Measurements from ENCODE around the gene TTLL5.

Gene TTLL5

DNA sequence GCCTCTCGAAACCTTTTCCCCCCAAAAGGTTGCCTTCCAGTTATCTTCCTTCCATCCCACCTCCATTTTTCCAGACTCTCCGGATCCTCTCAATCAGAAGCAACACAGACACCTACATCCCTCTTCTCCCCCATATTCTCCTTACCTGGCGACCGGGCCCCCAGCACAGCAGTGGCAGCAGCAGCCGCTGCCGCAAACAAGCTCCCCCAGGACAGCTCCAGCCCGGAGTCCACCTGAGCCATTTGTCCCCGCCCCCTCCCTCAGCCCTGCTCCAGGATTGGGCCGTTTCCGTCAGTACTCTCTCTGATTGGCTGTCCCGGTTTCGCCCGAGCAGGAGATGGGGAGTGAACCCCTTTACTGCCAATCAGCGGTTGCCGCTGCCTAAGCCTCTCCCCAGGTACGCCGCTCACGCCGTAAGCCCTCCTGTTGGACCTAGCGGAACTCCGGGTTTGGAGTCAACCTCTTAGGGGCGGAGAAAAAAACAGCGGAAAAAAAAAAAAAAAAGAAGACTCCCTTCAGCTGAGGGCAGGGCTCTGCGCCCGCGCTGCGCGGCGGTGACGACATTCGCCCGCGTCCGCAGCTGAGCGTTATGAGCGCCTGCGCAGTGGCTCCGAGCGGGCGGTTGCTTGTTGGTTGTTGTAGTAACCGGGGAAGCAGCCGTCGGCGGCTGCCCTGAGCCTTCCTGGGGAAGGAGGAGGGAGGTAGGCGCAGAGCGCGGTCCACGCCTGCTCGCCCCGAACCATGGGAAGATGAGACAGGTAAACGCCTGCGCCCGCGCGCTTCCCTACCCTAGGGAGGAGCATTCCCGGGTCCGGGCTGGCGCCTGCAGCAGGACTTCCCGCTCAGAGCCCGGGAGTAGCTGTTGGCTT lies at the start of gene TTLL5, which contains the start of gene ERG28:
Gene TTLL5, plus strand, starts transcription at position 617 of the 869 bp plus-strand sequence. CDS start 1,904 bp downstream, outside the sequence.
Gene ERG28, minus strand, starts transcription at position 247 of the 869 bp plus-strand sequence. CDS start 3,374 bp downstream, outside the sequence.
- DNase-seq (ENCODE audit: low read depth, low spot score) = peak; percentile 100

DNA sequence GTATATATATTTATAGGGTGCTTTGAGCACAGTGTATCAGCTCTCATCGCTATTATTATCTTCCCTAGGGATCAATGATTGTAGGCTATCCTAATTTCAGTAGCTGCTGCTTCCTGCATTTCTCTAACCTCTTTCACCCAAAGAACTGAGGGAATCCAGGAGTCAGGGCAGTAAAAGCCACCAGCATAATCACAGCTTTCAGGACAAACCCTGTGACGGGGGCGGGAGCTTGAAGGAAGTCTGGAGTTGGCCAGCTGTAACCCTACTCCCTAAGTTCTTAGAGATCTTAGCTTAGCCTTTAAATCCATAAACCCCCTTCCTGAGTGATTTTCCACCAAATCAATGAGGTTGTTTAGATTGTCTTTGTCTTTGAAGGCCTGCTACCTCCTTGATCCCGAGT lies 48.9 kb upstream of the TTLL5 start:
- no peak for DNase-seq (ENCODE audit: low read depth, low spot score)

DNA sequence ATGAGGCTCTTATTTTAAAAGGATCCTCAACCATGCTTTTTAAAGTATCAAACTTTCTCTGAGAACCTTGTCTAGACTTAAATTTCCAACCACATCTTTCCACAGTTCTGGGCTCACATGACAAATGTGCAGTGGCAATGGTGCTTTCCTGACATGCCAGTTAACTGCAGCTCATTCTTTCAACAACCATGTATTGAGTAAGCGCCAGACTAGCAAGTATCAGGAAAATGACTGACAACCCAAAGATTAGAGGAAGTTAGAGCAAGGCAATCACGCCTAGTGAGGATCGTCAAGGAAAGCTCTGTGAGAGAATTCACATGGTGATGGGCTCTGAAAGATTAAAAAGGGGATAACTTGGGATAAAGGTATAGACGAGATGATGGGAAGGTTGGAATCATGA lies 46.9 kb upstream of the TTLL5 start:
- DNase-seq (ENCODE audit: low read depth, low spot score) = no peak

- no peak for DNase-seq (ENCODE audit: low read depth, low spot score)
Observed at GRCh38 chr14:75615200-75615599, 45.8 kb upstream of the TTLL5 start.

DNA sequence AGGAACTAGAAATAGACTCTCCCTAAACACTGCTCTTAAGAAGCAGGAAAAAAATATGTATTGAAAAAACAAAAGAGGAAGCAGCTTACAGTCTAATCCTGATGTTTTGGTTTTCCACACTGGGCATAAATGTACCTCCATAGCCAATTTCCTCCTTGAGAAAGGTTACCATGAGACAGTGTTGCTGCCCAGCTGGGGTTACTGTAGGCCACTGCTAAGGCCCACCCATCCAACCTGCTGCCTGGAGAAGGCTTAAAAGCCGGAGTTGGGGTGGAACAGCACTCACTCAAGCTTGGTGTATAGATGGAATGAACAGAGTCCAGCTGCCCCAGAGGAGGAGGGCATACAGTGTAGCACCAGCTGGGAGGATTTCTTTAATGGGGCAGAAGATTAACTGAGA lies 41.5 kb upstream of the TTLL5 start:
- no peak for DNase-seq (ENCODE audit: low read depth, low spot score)

GRCh38 chr14:75625034-75625433 lies 36.0 kb upstream of the TTLL5 start:
- no peak for DNase-seq (ENCODE audit: low read depth, low spot score)

- DNase-seq (ENCODE audit: low read depth, low spot score) = no peak
Observed at GRCh38 chr14:75626396-75626795, 34.6 kb upstream of the TTLL5 start.

GRCh38 chr14:75626863-75627262 lies 34.2 kb upstream of the TTLL5 start:
- DNase-seq (ENCODE audit: low read depth, low spot score) = no peak

DNA sequence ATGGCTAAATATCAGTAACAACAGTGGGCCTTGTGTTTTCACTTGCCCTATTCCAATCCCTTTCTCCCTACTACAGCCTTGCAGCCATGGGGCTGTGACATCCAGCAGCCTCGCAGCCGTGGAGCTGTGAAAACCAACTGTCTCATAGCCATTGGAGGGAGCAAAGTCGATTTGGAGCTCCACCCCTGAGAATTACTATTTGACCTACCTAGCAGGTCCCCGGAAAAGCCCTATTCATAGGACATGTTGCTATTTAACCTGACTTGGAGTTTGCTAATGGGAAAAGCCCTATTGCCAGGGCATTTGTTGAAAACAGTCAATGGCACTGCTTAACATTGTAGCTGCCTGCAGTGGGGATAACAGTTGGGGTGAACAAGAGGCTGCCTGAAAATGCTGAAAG lies 33.6 kb upstream of the TTLL5 start:
- DNase-seq (ENCODE audit: low read depth, low spot score) = no peak

DNA sequence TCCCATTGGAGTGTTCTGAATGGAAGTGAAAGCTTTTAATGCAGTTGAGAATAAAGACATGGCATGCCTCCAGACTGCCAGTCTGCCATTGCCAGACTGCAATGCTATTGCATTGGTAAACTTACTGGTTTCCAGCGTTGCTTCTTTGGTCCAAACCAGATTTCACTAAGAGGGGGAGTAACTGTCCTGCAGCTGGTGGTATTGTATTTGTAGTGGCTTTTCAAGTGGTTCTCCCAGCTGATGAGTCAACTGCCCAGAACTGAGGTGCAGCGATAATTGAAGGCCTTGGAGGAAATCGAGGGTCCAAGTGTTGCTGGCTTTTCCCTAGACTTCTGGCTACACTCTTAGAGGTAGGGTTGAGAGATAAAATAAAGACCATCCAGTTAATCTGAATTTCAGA lies 32.2 kb upstream of the TTLL5 start:
- DNase-seq (ENCODE audit: low read depth, low spot score) = no peak

DNA sequence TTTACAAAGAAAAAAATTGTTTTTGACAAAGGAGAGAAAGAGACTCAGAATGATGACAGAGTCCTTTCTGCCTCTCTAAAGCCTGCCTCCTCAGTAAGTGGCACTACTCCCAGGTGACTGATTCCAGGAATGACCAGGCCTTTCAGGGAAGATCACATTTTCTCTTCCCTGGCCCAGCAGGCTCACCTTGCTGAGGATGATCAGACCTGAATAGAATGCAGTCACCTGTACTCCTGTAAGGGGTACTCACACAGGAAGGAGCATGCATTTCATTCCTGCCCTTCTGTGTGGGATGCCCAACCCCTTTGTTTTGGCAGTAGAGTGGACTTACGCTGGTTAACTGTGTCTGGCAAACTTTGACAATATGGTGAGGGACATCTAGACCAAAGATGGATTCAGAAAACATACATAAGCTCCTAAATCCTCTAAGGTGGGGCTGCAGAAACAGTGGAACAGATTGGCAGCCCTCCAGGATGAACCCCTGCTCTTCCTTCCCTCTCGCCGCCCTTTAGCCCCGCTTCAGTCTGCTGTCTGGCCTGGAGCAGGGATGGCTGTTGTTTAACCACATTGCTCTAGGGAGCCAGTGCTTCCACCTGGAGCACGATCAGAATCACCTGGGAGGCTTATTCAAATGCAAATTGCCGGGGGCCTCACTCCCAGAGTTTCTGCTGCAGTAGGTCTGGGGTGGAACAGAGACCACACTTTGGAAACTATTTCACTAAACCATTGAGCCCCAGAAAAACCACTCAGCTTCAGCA lies 30.2 kb upstream of the TTLL5 start:
- DNase-seq (ENCODE audit: low read depth, low spot score) = peak; percentile 81

GRCh38 chr14:75631453-75631831 lies 29.6 kb upstream of the TTLL5 start:
- DNase-seq (ENCODE audit: low read depth, low spot score) = peak; percentile 74

DNA sequence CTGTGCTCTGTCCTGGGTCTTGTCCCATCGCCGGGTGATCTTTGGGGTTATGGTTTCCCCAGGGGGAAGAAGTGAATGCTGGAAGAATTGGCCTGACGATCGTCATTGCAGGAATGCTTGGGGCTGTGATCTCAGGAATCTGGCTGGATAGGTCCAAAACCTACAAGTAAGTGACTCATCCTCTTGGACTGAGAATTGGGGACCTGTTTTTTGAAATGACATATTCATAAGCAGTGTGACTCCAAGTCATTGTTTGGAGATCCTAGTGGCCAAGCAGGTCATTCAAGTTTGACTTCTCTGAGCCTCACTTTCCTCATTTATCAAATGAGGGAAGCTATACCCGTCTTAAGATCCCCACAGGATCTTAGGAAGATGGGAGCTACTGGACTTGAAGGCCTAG lies 26.2 kb upstream of the TTLL5 start:
- DNase-seq (ENCODE audit: low read depth, low spot score) = peak; percentile 22

GRCh38 chr14:75636100-75636692 lies 24.9 kb upstream of the TTLL5 start:
- peak; percentile 84 for DNase-seq (ENCODE audit: low read depth, low spot score)

GRCh38 chr14:75640876-75641275 lies 20.2 kb upstream of the TTLL5 start:
- DNase-seq (ENCODE audit: low read depth, low spot score) = no peak

GRCh38 chr14:75643985-75644384 lies 17.1 kb upstream of the TTLL5 start:
- DNase-seq (ENCODE audit: low read depth, low spot score) = no peak

GRCh38 chr14:75645056-75645455 lies 16.0 kb upstream of the TTLL5 start:
- no peak for DNase-seq (ENCODE audit: low read depth, low spot score)

- no peak for DNase-seq (ENCODE audit: low read depth, low spot score)
Observed at GRCh38 chr14:75646762-75647161, 14.3 kb upstream of the TTLL5 start.

GRCh38 chr14:75647640-75648039 lies 13.4 kb upstream of the TTLL5 start:
- DNase-seq (ENCODE audit: low read depth, low spot score) = no peak

GRCh38 chr14:75648066-75648838 lies 12.8 kb upstream of the TTLL5 start:
- DNase-seq (ENCODE audit: low read depth, low spot score) = no peak

- DNase-seq (ENCODE audit: low read depth, low spot score) = no peak
Observed at GRCh38 chr14:75649337-75649736, 11.7 kb upstream of the TTLL5 start.

GRCh38 chr14:75649773-75650172 lies 11.3 kb upstream of the TTLL5 start:
- no peak for DNase-seq (ENCODE audit: low read depth, low spot score)
